BLaER1 treated with 17β-estradiol and CSF1 and Interleukin-3, amounts not matched to agents 10 nM and 100 nM (cell line): ENCODE data around the gene USP6NL.

Experiments used
- H3K27ac ChIP-seq, 11 experiments: shearing (Covaris generic); formaldehyde crosslinking; 2 replicates each; pipeline ENCODE4 v1.8.1; 2022
- H3K27me3 ChIP-seq, 11 experiments: shearing (Covaris generic); formaldehyde crosslinking; 2 replicates each; pipeline ENCODE4 v1.8.1; 2022
- H3K36me3 ChIP-seq, 11 experiments: shearing (Covaris generic); formaldehyde crosslinking; 2 replicates each; pipeline ENCODE4 v1.8.1; 2022
- H3K4me1 ChIP-seq, 10 experiments: shearing (Covaris generic); formaldehyde crosslinking; 2 replicates each; pipeline ENCODE4 v1.8.1; 2022
- H3K4me2 ChIP-seq, 11 experiments: shearing (Covaris generic); formaldehyde crosslinking; 2 replicates each; pipeline ENCODE4 v1.8.1; 2022
- H3K4me3 ChIP-seq, 10 experiments: shearing (Covaris generic); formaldehyde crosslinking; 2 replicates each; pipeline ENCODE4 v1.8.1; 2022
- H3K9ac ChIP-seq, 11 experiments: shearing (Covaris generic); formaldehyde crosslinking; 2 replicates each; pipeline ENCODE4 v1.8.1; 2022
- H3K9me3 ChIP-seq, 11 experiments: shearing (Covaris generic); formaldehyde crosslinking; replicated peaks in 1 of 11; 2 replicates each; pipeline ENCODE4 v1.8.1; 2022
- H4K20me1 ChIP-seq, 11 experiments: shearing (Covaris generic); formaldehyde crosslinking; 2 replicates each; pipeline ENCODE4 v1.8.1; 2022
- Cebpa-rat ChIP-seq, 11 experiments: shearing (Covaris generic); IDR thresholded peaks; 2 replicates each; pipeline ENCODE4 v1.8.1; 2022

Gene USP6NL

DNA sequence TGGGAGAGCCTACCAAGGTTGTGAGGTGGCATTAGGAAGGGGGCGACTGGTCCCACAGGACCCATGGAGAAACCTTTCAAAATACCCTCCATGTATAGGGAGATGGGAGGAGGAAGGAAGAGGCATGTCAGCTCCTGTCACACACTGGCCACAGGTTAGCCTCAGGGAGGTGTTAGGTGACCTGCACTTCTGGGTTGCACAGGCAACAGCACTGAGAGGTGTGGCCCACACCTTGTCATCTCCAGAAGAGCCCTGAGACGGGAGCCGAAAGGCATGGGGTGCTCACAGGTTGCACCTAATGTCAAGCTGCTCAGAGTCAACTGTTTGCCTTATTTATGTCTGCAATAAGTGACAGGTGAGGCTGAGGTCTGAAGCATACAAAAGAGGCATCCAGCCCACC lies 14.6 kb upstream of the USP6NL start:
- peak overlapping the region; percentile 67 to 89 (median 72); a peak in 19 of 22 replicates for H3K4me2 ChIP-seq
- peaks cover 22 to 34% (median 25%) of the 10 kb centered on the region in 10 experiments for H3K4me1 ChIP-seq
- no peaks in the 10 kb centered on the region for H3K27me3 ChIP-seq
- no peaks in the 10 kb centered on the region for H3K36me3 ChIP-seq
- no peaks in the 10 kb centered on the region for H3K9me3 ChIP-seq
- H4K20me1 ChIP-seq, result no peaks in the 10 kb centered on the region
- no peak overlapping the region for H3K9ac ChIP-seq
- no peak overlapping the region for H3K4me3 ChIP-seq
- TF ChIP-seq Cebpa-rat (IDR thresholded peaks at IDR 0.05), result no peak
- peak overlapping the region; percentile 9 to 86 (median 66); a peak in 19 of 22 replicates for H3K27ac ChIP-seq

- H3K27ac ChIP-seq, result peak overlapping the region; percentile 9 to 86 (median 67); a peak in 21 of 22 replicates
- no peaks in the 10 kb centered on the region for H3K27me3 ChIP-seq
- no peaks in the 10 kb centered on the region for H4K20me1 ChIP-seq
- H3K4me2 ChIP-seq, result peak overlapping the region; percentile 67 to 89 (median 72)
- peak overlapping the region in 8 of 11 experiments; percentile 16 to 70 (median 48); a peak in 13 of 22 replicates for H3K9ac ChIP-seq
- H3K9me3 ChIP-seq, result no peaks in the 10 kb centered on the region
- H3K36me3 ChIP-seq, result no peaks in the 10 kb centered on the region
- no peak overlapping the region; a peak in 1 of 20 replicates for H3K4me3 ChIP-seq
- H3K4me1 ChIP-seq, result peaks cover 22 to 34% (median 25%) of the 10 kb centered on the region in 10 experiments
- 0 out of 22 replicates have a peak, but pooled peaks of 1 of the 11 experiments have one; percentile 11 for TF ChIP-seq Cebpa-rat (IDR thresholded peaks at IDR 0.05)
Measured at GRCh38 chr10:11625019-11625735, 13.7 kb upstream of the USP6NL start.

DNA sequence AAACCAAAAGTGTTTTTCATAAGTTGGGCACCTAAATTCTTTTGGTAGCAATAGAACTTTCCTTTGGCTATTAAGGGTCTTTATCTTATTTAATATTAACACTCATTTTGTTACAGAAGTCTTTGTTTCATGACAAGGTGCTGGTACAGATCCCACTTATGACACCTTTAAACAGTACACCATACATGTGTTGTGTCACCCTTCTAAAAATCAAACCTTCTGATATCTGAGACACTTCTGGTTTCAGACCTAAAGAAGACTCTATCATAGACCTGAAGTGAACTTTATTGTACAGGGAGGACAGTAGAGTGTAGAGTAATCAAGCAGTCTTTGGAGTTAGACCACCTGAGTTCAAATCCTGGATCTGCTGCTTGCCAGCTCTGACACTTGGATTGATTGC lies 5.8 kb upstream of the USP6NL start:
- H3K27me3 ChIP-seq, result no peaks in the 10 kb centered on the region
- H4K20me1 ChIP-seq, result no peaks in the 10 kb centered on the region
- no peak overlapping the region; a peak in 1 of 20 replicates for H3K4me3 ChIP-seq
- no peak overlapping the region for H3K4me2 ChIP-seq
- no peaks in the 10 kb centered on the region for H3K36me3 ChIP-seq
- peaks cover 20 to 28% (median 25%) of the 10 kb centered on the region in 11 experiments for H3K9me3 ChIP-seq
- TF ChIP-seq Cebpa-rat (IDR thresholded peaks at IDR 0.05), result no peak
- H3K9ac ChIP-seq, result no peak overlapping the region
- peaks cover under 1 to 11% (median 7%) of the 10 kb centered on the region in 10 experiments; a peak in 13 of 20 replicates for H3K4me1 ChIP-seq
- no peak overlapping the region for H3K27ac ChIP-seq

DNA sequence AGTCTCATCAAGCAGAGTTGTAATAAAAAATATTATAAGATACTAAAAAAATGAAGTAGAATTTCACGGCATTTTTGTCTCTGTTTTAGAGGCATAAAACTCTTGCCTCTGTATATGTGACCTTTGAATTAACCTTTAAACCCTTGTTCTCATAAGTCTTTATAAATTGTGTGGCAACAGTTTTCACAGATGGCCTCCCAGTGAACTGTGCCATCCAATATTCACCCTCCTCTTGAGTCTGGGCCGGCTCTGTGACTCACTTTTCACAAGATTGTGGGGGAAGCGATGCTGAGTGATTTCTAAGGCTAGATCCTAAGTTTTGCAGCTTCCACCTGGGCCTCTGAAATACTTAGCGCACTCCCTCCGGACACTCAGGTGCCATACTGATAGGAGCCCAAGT lies 4.6 kb upstream of the USP6NL start:
- Histone ChIP-seq H3K27me3 (no peaks in the 10 kb centered on the region), H4K20me1 (no peaks in the 10 kb centered on the region), H3K36me3 (no peaks in the 10 kb centered on the region), H3K4me1 (peaks cover 5 to 17% (median 13%) of the 10 kb centered on the region in 10 experiments; a peak in 15 of 20 replicates), H3K9ac (no peak overlapping the region), H3K27ac (no peak overlapping the region), H3K4me2 (no peak overlapping the region), H3K9me3 (peaks cover 20 to 28% (median 25%) of the 10 kb centered on the region in 11 experiments), H3K4me3 (no peak overlapping the region)
- no peak for TF ChIP-seq Cebpa-rat (IDR thresholded peaks at IDR 0.05)

GRCh38 chr10:11615396-11615795 lies 3.9 kb upstream of the USP6NL start:
- TF ChIP-seq Cebpa-rat (IDR thresholded peaks at IDR 0.05), result no peak
- Histone ChIP-seq H3K27me3 (no peaks in the 10 kb centered on the region), H3K4me2 (peak overlapping the region in 1 of 11 experiments; percentile 0; a peak in 1 of 22 replicates), H3K4me3 (no peak overlapping the region), H3K9me3 (peaks cover 20 to 28% (median 25%) of the 10 kb centered on the region in 11 experiments), H3K4me1 (peaks cover 5 to 17% (median 13%) of the 10 kb centered on the region in 10 experiments; a peak in 15 of 20 replicates), H4K20me1 (no peaks in the 10 kb centered on the region), H3K36me3 (no peaks in the 10 kb centered on the region), H3K9ac (no peak overlapping the region), H3K27ac (no peak overlapping the region)

DNA sequence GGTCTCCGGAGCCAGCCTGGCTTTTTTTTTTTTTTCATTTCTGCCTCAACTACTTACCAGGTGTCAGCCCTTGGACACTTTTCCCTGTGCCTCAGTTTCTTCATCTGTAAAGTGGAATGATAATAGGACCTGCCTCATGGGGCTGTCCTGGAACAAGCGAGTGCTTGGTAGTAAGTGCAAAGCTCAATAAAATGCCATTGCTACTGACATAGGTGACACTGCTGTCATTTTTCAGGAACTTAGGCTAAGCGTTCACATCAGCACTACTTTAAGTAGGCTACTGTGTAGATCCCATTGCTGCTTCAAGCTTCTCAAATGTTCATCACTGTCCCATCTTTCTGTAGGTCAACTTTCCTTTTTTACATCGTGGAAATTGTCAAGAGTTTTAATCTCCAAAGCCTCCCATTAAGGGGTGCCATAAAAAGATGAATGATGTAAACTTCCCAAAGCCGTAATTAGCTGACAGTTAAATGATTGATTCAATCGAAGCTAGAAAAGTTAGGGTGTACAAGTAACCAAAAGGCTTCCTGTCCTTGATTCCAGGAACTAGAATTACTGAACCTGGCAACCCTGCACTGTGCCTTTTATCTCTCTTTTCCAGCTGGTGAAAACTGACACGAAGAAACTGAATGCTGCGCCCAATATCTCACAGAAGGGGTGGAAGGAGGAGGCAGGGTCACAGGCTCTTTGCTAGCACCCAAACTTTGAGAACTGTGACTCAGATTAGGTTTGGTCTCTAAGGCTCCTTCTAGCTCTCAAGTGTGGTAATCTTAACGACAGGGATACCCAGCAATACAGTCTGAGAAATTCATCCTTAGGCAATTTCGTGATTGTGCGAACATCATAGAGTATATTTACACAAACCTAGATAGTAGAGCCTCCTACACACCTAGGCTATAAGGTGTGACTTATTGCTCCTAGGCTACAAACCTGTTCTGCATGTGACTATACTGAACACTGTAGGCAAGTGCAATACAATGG lies 861 bp upstream of the USP6NL start:
- H3K4me2 ChIP-seq, result peak overlapping the region; percentile 71 to 95 (median 82)
- peaks cover 0 to 20% (median 11%) of the 10 kb centered on the region in 11 experiments; a peak in 9 of 22 replicates for H4K20me1 ChIP-seq
- H3K27me3 ChIP-seq, result no peaks in the 10 kb centered on the region
- peak overlapping the region; percentile 84 to 98 (median 93) for H3K4me3 ChIP-seq
- H3K4me1 ChIP-seq, result peaks cover 31 to 43% (median 35%) of the 10 kb centered on the region in 10 experiments
- TF ChIP-seq Cebpa-rat (IDR thresholded peaks at IDR 0.05), result no peak
- H3K9ac ChIP-seq, result peak overlapping the region; percentile 92 to 97 (median 96)
- peaks cover 12 to 15% (median 13%) of the 10 kb centered on the region in 11 experiments for H3K9me3 ChIP-seq
- H3K36me3 ChIP-seq, result peaks cover 0 to 2% (median 0%) of the 10 kb centered on the region in 11 experiments; a peak in 1 of 22 replicates
- peak overlapping the region; percentile 79 to 96 (median 94); a peak in 21 of 22 replicates for H3K27ac ChIP-seq

DNA sequence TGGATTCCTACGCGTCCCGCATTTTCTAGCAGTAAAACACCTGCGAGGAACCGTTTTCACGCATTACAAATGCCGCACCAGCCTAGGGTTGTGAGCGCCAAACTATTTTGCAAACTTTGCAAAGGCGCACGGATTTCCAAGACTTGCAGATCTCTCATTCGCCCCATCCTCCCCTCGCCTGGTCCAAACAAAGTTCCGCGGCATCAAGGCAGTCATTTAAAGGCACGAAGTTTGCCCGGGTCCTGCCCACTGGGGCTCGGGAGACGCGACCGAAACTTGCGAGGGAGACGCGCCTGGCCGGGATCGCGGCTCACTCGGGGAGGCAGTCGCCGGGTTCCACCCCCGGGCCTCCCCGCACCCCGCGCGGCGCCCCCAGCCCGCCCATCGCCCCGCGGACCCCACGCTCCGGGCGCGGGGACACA lies 613 bp downstream of the USP6NL start:
- peaks cover 0 to 7% (median 0%) of the 10 kb centered on the region in 11 experiments; a peak in 5 of 22 replicates for H3K36me3 ChIP-seq
- H3K27ac ChIP-seq, result peak overlapping the region; percentile 79 to 96 (median 94)
- peak overlapping the region; percentile 71 to 92 (median 82) for H3K4me2 ChIP-seq
- H4K20me1 ChIP-seq, result peaks cover 0 to 21% (median 12%) of the 10 kb centered on the region in 11 experiments; a peak in 9 of 22 replicates
- H3K9ac ChIP-seq, result peak overlapping the region; percentile 92 to 97 (median 96)
- H3K9me3 ChIP-seq, result peaks cover 0 to 14% (median 4%) of the 10 kb centered on the region in 11 experiments; a peak in 7 of 22 replicates
- H3K4me3 ChIP-seq, result peak overlapping the region; percentile 84 to 98 (median 93)
- H3K27me3 ChIP-seq, result no peaks in the 10 kb centered on the region
- no peak for TF ChIP-seq Cebpa-rat (IDR thresholded peaks at IDR 0.05)
- H3K4me1 ChIP-seq, result peaks cover 31 to 43% (median 36%) of the 10 kb centered on the region in 10 experiments

- Histone ChIP-seq H3K4me3 (peak overlapping the region; percentile 84 to 98 (median 93)), H3K4me1 (peaks cover 31 to 44% (median 38%) of the 10 kb centered on the region in 10 experiments), H3K27me3 (no peaks in the 10 kb centered on the region), H3K36me3 (peaks cover 0 to 7% (median 0%) of the 10 kb centered on the region in 11 experiments; a peak in 5 of 22 replicates), H3K9me3 (peaks cover 0 to 20% (median 7%) of the 10 kb centered on the region in 11 experiments; a peak in 8 of 22 replicates), H3K4me2 (peak overlapping the region; percentile 71 to 92 (median 82)), H3K9ac (peak overlapping the region; percentile 92 to 97 (median 96)), H4K20me1 (peaks cover 0 to 26% (median 12%) of the 10 kb centered on the region in 11 experiments; a peak in 9 of 22 replicates), H3K27ac (peak overlapping the region; percentile 79 to 96 (median 94); a peak in 21 of 22 replicates)
- no peak for TF ChIP-seq Cebpa-rat (IDR thresholded peaks at IDR 0.05)
Measured at GRCh38 chr10:11610166-11610825, 1.2 kb downstream of the USP6NL start.
